ENCODE results near the gene ELMO3.
A peak's percentile ranks its signal among the peaks of the same experiment; 100 is the strongest.

DNA sequence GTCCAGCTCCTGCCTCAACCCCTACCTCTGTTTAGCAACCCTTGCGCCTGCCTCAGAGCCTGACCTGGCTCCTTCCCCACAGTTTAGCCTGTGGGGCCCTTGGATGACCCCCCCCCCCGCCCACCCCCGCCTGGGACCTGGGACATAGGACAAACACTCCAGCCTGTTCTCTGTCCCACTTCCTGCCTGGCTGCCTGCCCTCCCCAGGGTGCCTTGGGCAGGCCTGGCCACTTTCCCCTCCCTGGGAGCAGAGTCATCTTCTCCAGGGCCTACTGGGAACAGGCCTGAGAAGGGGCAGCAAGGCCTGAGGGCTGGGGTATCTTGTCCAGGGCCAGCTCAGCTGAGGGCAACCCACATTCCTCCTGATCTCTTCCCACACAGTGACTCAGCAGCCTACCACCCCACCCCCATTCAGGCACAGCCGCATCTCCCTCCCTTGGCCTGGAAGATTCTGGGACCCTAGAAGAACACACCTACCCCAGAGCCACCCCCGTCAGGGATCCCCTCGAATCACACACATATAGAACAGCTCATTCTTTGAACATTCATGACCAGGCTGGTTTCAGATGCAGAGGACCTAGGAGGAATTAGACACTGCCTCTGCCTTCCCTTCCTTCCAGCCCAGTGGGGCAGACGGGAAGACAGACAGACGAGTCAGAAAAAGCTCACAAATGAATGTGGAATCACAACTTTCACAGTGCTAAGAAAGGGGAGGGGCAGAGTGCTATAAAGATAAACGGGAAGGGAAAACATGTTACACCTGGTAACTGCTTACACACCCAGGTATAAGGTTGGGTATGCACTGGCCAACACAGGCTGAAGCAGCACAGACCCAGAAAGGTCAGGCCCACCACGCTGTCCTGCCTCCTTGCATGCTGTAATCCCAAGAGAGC lies 42.3 kb downstream of the ELMO3 start:
- no peak for TF ChIP-seq ZNF558 (tag by site-specific recombination; IDR thresholded peaks at IDR 0.05)
- peak; percentile 35; the same call in 1 of the 2 replicates for TF ChIP-seq GLIS2 (tag by site-specific recombination; IDR thresholded peaks at IDR 0.05)
- TF ChIP-seq, protein P1, sequence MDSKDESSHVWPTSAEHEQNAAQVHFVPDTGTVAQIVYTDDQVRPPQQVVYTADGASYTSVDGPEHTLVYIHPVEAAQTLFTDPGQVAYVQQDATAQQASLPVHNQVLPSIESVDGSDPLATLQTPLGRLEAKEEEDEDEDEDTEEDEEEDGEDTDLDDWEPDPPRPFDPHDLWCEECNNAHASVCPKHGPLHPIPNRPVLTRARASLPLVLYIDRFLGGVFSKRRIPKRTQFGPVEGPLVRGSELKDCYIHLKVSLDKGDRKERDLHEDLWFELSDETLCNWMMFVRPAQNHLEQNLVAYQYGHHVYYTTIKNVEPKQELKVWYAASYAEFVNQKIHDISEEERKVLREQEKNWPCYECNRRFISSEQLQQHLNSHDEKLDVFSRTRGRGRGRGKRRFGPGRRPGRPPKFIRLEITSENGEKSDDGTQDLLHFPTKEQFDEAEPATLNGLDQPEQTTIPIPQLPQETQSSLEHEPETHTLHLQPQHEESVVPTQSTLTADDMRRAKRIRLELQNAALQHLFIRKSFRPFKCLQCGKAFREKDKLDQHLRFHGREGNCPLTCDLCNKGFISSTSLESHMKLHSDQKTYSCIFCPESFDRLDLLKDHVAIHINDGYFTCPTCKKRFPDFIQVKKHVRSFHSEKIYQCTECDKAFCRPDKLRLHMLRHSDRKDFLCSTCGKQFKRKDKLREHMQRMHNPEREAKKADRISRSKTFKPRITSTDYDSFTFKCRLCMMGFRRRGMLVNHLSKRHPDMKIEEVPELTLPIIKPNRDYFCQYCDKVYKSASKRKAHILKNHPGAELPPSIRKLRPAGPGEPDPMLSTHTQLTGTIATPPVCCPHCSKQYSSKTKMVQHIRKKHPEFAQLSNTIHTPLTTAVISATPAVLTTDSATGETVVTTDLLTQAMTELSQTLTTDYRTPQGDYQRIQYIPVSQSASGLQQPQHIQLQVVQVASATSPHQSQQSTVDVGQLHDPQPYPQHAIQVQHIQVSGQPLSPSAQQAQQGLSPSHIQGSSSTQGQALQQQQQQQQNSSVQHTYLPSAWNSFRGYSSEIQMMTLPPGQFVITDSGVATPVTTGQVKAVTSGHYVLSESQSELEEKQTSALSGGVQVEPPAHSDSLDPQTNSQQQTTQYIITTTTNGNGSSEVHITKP (tag by site-specific recombination; IDR thresholded peaks at IDR 0.05), result no peak; the same call in 1 of the 2 replicates
- no peak for TF ChIP-seq MEIS1 (CRISPR knock-in tag; IDR thresholded peaks at IDR 0.05; ENCODE audit: borderline replicate concordance)
